A673 (cell line): ENCODE measurements around the gene EXOC3L4.

Experiments
- CTCF ChIP-seq: fragments of 300-800, 200-600 bp; sonication (generic); conservative IDR thresholded peaks from 2 replicates; pipeline ENCODE4 v1.5.1; 2017; ENCODE audit warnings: low read depth, mild to moderate bottlenecking, antibody characterized with exemption, low read length, moderate library complexity, mixed read lengths
- EZH2 ChIP-seq: fragments of 200-600 bp; sonication (generic); IDR thresholded peaks from 2 replicates; pipeline ENCODE4 v1.6.1; 2017; ENCODE audit warnings: borderline replicate concordance, low read depth, mild to moderate bottlenecking, mixed read lengths, antibody characterized with exemption, low read length; ENCODE audit not compliant: poor library complexity, severe bottlenecking

- TF ChIP-seq CTCF = no peak
- TF ChIP-seq EZH2 = no peak
Observed at GRCh38 chr14:103084021-103084919, 10.3 kb upstream of the EXOC3L4 start, which contains the start of gene LBHD2.
